ENCODE data around the gene PHACTR3. TPM values are rescaled to one million over a fixed set of nuclear protein-coding genes. Genes with fewer than 3 reads are reported as not detected.

PHACTR3 gene
- total RNA-seq, 1 donor from 2014 or later: 0.51 TPM

- DNase-seq: no peak
Measured at GRCh38 chr20:59622496-59622895, 18.2 kb downstream of the PHACTR3 start.

- DNase-seq: no peak
Measured at GRCh38 chr20:59623133-59623532, 18.8 kb downstream of the PHACTR3 start.

DNA sequence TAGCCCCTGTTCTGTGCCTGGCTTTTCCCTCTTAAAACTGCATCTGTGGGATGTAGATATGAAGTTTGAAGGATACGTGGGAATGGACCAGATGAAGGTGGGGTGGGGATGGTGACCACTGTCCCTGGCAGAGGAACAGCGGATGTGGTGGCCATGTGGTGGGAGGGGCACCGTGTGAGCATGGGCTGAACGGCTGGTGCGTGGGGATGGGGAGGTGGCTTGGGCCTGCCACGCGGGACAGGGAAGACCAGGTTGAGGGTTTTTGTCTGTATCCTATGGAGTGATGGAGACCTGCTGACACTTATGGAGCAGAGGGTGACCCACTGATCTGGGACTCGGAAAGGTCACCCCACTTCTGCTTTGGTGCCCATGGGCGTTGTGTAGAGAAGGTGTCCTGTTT, 19.2 kb downstream of the PHACTR3 start:
- no peak for DNase-seq

DNA sequence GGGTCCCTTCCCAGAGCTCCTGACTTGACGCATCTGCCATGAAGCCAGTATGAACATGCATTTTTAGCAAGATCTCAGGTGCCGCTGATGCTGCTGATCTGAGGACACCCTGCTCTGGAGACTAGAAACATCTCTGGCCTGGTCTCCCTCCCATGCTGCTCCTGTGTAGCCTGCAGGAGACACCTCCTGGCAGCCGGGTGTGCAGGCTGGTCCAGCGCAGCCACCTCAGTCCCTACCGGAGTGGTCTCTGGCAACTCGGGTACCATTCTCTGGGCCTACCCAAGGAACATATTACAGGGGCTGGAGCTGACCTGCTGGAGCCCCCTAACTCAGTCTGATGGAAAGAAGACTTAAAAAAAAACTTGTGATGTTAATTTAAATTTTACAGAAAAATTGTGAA, 20.1 kb downstream of the PHACTR3 start:
- no peak for DNase-seq

DNA sequence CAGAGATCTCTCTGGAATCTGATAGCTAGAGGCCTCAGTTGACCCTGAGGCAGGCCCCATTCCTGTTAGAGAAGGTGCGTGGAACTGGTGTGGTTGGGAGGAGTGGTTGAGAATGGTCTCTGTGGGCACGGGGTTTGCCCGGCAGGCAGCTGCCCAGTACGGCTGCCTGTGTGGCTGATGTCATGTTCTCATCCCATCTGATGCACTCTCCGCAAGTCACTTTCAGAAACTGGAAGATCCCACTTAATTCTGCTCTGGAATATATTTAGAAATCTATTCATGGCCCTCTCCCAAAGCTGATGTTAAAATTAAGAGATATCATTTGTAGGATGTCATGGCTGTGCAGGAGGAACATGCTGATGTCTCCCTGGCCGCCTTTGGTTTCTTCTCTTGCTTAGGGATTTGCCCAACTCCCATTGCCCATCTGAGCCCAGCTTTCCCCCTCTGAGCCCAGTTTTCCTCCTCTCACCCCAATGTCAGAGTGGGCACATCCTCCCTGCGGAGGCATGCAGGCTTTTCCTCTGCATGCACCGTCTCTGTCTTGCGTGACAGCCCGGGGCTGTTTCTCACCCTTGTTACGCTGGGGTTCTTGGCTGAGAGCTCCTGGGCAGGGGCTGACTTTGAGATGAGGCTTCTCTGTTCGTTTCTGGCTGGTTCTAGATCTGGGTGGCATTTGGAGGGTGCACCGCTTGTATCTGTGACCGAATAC, 21.0 kb downstream of the PHACTR3 start:
- no peak for DNase-seq

DNA sequence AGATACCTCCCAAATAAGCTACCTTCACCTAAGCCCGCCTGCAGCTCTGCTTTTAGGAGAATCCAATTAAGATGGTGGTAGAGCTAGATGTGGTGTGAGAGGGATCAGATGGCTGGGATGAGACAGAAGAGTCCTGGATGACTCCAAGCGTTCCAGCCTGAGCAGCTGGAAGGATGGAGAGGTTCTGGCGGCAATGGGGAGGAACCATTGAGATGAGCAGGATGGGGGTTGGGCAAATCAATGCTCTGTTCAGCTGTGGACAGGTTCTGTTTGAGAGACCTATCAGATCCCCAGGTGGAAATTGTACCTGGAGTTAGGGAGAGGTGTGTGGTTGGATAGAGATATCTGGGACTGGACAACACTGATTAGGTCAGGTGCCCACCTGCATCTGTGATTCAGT, 23.0 kb downstream of the PHACTR3 start:
- no peak for DNase-seq

- DNase-seq: no peak
Measured at GRCh38 chr20:59628171-59628570, 23.8 kb downstream of the PHACTR3 start.

DNA sequence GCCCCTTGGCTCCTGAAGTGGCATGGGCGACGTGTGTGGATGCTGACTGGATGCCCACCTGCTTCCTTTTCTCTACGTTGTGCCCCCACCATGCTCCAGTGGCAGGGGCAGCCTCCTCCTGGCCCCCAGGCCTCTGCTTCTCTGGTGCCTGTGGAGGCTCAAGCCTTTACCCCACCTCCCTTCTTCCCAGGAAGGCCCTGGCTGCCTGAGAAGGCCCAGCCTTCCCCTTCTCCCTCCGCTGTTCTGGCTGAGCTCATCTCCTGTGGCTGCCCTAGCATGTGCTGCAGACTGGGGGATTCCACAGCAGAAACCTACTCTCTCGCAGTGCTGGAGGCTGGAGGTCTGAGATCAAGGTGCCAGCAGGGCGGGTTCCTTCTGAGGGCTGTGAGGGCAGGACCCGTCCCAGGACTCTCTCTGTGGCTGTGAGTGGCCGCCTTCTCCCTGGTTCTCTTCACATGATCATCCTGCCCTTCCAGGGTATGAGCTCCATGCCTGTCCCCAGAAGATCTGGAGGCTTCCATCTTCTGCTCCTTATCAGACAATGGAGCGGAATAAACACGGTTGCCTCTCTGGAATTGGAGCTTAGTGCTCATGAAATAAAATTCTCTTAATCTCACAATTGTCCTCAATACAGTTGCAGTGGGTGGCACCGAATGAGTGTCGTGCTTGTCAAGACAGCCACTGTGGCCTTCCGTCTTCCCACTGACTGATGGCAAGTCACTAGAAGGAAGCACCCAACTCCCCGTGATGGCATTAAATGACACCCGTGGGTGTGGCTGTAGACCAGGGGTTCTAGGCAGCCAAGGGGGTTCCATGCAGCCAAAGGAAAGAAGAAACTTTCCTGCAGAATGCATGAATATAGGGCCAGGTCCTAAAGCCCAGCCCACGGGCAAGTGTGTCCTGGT, 25.1 kb downstream of the PHACTR3 start:
- no peak for DNase-seq

GRCh38 chr20:59630526-59630925, 26.2 kb downstream of the PHACTR3 start:
- no peak for DNase-seq

DNA sequence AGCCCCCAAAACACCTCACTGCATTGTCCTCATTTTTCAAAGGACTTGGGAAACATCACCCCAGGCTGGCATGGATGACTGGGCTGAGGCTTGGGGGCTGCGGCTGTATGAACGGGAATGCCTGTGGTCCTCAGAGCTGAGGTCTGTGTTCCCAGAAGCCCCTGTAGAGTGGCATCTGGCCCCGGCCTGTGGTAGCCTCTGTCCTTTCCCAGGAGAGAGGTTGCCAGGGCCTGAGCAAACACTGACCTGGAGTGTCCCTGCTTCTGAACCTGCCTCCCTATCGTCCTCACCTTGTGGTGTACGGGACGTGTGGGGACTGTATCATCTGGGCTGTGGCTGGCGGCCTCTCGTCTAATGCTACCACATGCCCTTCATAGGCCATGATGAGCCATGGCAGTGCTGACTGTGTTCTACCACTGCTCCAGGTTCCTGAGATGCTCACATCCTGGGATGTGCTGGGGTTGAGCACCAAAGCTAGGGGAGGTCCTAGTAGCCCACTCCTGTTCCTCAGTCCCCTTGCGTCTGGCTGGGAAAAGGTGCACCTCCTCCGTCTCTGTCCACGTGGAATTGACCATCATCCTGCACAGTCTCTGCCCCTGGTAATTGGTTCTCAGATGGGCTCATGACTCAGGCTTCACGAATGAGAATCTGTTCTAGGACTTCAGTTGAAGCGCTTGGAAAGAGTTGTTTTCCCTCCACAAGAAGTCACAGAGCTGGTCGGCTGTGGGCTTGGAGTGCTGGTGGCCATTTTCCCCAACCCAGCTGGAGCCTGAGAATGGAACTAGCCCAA, 27.6 kb downstream of the PHACTR3 start:
- no peak for DNase-seq

DNA sequence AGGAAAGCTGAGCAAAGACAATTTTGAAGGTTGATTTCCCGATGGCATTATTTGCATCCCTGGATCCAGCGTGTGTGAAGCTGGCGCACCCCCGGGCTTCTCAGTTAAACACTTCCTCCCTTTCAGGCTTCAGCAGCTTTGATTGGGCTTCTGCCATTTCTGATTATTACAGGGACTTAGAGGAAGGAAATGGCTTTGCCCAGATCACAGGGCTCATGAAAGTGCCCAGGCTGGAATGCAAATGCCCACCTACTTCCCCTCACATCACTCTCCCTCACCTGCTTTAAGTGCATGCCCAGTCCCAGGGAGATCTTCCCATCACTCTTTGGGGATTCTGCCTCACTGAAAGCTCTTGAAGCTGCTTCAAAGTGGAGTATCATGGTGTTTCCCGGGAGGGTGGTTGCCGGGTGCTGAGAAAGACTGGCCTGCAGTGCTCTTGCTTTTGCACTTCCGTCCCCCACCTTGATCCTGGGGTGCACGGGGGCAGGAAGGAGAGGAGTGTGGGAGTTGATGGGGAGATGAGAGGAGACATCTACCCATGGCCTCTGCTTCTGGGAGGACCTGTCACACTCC, 28.3 kb downstream of the PHACTR3 start:
- DNase-seq: no peak

DNA sequence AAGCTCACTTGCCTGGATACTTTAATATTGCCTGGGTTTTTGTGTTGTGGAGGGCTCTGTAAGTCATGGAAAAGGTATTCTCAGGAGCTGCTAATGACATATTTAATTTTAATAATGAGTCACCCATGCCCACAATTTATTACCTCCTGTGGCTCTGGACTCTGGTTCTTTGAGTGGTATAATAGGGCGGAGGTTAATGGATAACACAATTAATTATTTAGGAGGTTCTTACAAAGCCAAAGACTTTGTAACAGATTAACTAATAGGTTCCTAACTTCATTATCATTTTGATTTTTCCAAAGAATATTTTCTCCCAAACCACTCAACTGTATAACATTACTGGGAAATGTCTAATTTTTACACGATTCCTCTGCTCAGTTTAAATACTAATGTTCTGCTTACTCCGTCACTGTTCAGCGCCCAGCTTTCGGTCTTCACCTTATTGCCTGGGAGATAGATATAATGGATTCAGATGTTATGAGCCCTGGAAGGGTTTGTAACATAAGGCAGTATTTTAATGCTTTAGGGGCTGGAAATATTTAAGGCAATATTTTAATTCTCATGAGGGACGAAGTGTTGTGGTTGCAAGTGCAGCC, 29.4 kb downstream of the PHACTR3 start:
- no peak for DNase-seq

- DNase-seq: no peak
Measured at GRCh38 chr20:59634435-59635005, 30.2 kb downstream of the PHACTR3 start.

GRCh38 chr20:59636766-59637370, 32.5 kb downstream of the PHACTR3 start:
- no peak for DNase-seq

DNA sequence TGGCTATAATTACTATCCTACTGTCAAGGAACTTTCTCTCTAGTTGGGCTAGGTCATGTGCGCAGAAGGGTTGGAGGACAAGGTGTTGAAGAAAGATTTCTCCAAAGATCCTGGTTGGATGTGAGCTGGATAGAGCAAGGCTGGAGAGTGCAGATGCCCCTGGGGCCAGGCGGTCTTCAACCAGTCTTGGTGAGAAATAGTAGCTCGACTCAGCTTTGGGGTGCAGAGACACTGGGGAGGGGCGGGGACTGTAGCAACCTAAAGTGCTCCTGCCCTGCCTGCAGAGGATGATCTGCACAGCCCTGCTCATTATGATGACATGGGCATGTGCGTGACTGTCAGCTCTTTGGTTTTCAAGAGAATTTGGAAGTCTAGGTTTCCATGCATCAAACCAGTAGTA, 35.9 kb downstream of the PHACTR3 start:
- no peak for DNase-seq

DNA sequence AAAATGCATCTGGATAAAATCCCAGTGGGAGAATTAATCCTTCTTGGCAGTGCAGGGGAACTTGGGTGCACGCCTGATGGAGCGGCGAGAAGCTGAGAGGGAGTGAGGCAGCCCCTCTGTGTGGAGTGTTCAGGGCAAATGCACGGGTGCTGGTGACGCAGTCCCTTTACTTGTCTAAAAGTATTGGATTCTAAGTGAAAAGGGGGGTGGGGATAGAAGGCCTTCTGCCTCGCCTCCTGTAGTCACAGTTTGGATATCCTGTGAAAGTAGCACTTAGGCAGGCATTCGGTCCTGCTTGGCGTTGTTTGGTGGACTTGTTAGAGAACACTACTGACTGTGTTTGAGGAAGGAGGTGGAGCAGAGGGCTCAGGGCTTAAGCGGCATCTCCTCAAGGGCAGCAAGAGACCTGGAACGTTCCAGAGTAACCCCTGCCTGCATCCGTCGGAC, 39.3 kb downstream of the PHACTR3 start:
- DNase-seq: no peak

DNA sequence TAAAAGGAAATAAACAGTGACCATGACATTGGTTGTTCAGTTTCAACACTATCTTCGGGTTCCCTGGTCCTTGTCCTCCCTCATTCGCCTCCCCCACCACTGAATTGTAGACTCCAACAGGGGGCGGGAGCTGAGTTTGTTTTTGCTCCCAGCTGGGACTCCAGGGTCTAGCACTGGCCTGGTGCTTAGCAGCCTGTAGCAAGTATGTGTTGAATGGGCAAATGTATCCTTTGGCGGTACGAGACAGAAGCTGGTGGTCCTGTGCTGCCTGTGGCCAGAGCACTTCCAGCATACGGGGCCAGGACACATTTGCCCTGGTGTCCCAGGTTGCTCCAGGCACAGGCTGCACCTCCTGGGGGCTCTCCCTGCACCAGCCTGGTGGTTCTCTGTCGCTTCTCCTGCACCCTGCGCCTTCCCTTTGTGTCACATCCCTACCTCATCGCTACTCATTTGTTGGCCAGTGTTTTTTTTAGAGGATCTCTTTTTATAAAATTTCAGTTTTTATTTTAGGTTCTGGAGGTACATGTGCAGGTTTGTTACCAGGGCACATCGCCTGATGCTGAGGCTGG, 40.1 kb downstream of the PHACTR3 start:
- no peak for DNase-seq

- DNase-seq: no peak
Measured at GRCh38 chr20:59645271-59645670, 40.9 kb downstream of the PHACTR3 start.

- no peak for DNase-seq
Measured at GRCh38 chr20:59645761-59646171, 41.4 kb downstream of the PHACTR3 start.

GRCh38 chr20:59646487-59646886, 42.1 kb downstream of the PHACTR3 start:
- DNase-seq: no peak

DNA sequence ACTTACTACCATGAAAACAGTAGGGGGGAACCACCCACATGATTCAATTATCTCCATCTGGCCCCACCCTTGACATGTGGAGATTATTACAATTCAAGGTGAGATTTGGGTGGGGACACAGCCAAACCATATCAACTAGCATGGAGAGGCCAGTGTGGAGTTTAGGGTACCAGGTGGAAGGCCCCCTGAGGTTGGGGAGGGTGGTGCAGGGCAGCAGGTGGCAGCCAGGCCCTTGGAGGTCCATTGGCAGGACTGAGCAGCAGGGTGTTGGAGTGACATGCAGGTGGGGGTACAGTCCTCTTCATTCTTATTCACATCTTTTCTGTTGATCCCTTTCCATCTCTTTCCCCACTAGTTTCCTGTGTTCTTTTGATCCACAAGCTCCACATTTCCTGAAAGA, 42.9 kb downstream of the PHACTR3 start:
- DNase-seq: no peak

All from dermis blood vessel endothelial cell (primary cell).